GM18498 (cell line): Measurements from ENCODE around the gene BMP8B.
A peak's percentile ranks its signal among the peaks of the same experiment; 100 is the strongest.
"Not testable (repeated sequence)": the region's sequence is repeated elsewhere in the genome, so short reads cannot be mapped to it uniquely, and the experiment has no call there.

Experiments
- ATAC-seq: cut with Tn5 transposase; IDR thresholded peaks from one replicate; pipeline ENCODE4 v1.9.1; 2021; ENCODE audit warnings: mild to moderate bottlenecking, moderate library complexity; ENCODE audit not compliant: unreplicated experiment

The BMP8B gene

GRCh38 chr1:39816415-39817090 lies 27.9 kb upstream of the BMP8B start:
- ATAC-seq, result peak; percentile 40

- ATAC-seq, result no peak
Observed at GRCh38 chr1:39812913-39813312, 24.2 kb upstream of the BMP8B start.

- no peak for ATAC-seq
Observed at GRCh38 chr1:39808784-39809517, 20.3 kb upstream of the BMP8B start.

- ATAC-seq, result no peak
Observed at GRCh38 chr1:39805385-39805784, 16.7 kb upstream of the BMP8B start.

- ATAC-seq, result no peak
Observed at GRCh38 chr1:39802496-39803260, 14.0 kb upstream of the BMP8B start.

GRCh38 chr1:39800471-39800835 lies 11.8 kb upstream of the BMP8B start:
- no peak for ATAC-seq

- ATAC-seq, result peak; percentile 56
Observed at GRCh38 chr1:39799770-39800470, 11.3 kb upstream of the BMP8B start.

- ATAC-seq, result peak; percentile 95
Observed at GRCh38 chr1:39798859-39799769, 10.4 kb upstream of the BMP8B start.

- no peak for ATAC-seq
Observed at GRCh38 chr1:39795651-39796050, 7.0 kb upstream of the BMP8B start.

GRCh38 chr1:39791838-39792237 lies 3.2 kb upstream of the BMP8B start:
- ATAC-seq, result no peak

GRCh38 chr1:39789571-39790110 lies 976 bp upstream of the BMP8B start:
- ATAC-seq, result no peak

GRCh38 chr1:39788426-39788757 lies 273 bp downstream of the BMP8B start:
- ATAC-seq, result peak; percentile 24

GRCh38 chr1:39787964-39788363 lies 701 bp downstream of the BMP8B start:
- ATAC-seq, result not testable (repeated sequence)

- no peak for ATAC-seq
Observed at GRCh38 chr1:39787468-39787867, 1.2 kb downstream of the BMP8B start.

- ATAC-seq, result not testable (repeated sequence)
Observed at GRCh38 chr1:39787108-39787375, 1.6 kb downstream of the BMP8B start.

- ATAC-seq, result not testable (repeated sequence)
Observed at GRCh38 chr1:39786303-39787107, 2.2 kb downstream of the BMP8B start.

- ATAC-seq, result not testable (repeated sequence)
Observed at GRCh38 chr1:39782685-39783084, 6.0 kb downstream of the BMP8B start.

- no peak for ATAC-seq
Observed at GRCh38 chr1:39782103-39782502, 6.6 kb downstream of the BMP8B start.

GRCh38 chr1:39781349-39781715 lies 7.3 kb downstream of the BMP8B start:
- no peak for ATAC-seq
